Ectodermal cell (in vitro differentiated cells): ENCODE results near the gene ITGA7.

Experiments used
- H3K27ac ChIP-seq: 2 replicates; pipeline ENCODE4 v1.7.0; 2013; ENCODE audit warnings: mild to moderate bottlenecking, low read depth, low read length; ENCODE audit not compliant: insufficient read depth, poor library complexity, severe bottlenecking
- H3K27me3 ChIP-seq: 2 replicates; pipeline ENCODE4 v1.7.0; 2013; ENCODE audit warnings: mild to moderate bottlenecking, low read length; ENCODE audit not compliant: insufficient read depth, control insufficient read depth, poor library complexity, severe bottlenecking
- H3K36me3 ChIP-seq: one replicate; pipeline ENCODE4 v1.7.0; 2013; ENCODE audit warnings: low read length; ENCODE audit not compliant: control insufficient read depth, insufficient read depth
- H3K4me1 ChIP-seq: one replicate; pipeline ENCODE4 v1.7.0; 2013; ENCODE audit warnings: low read length; ENCODE audit not compliant: control insufficient read depth, insufficient read depth
- H3K4me3 ChIP-seq: 2 replicates; pipeline ENCODE4 v1.7.0; 2013; ENCODE audit warnings: low read depth, low read length, control low read depth; ENCODE audit not compliant: insufficient read depth
- H3K9me3 ChIP-seq: 2 replicates; pipeline ENCODE4 v1.7.0; 2013; ENCODE audit warnings: mild to moderate bottlenecking, low read length, moderate library complexity; ENCODE audit not compliant: control insufficient read depth
- WGBS, 2 experiments: methylation state at CpG; one replicate each; pipeline ENCODE4 v1.1.7; 2013; ENCODE audit warnings: missing lambda C conversion rate in 2 of 2; 5-methylcytosine and 5-hydroxymethylcytosine counted together

The ITGA7 gene

GRCh38 chr12:55699471-55700055 is 8.1 kb downstream of the ITGA7 start:
- H3K9me3 ChIP-seq = no peaks in the 10 kb centered on the region
- 90 to 91% methylated on average over 5 of the region's 5 CpGs for WGBS, 2 experiments
- peaks cover 9% of the 10 kb centered on the region for H3K36me3 ChIP-seq
- H3K4me1 ChIP-seq = no peaks in the 10 kb centered on the region
- no peak overlapping the region for H3K27ac ChIP-seq
- H3K27me3 ChIP-seq = no peaks in the 10 kb centered on the region
- H3K4me3 ChIP-seq = no peak overlapping the region

GRCh38 chr12:55698965-55699364 is 8.7 kb downstream of the ITGA7 start:
- H3K9me3 ChIP-seq = no peaks in the 10 kb centered on the region
- 88 to 100% methylated on average over 1 of the region's 1 CpG for WGBS, 2 experiments
- no peaks in the 10 kb centered on the region for H3K27me3 ChIP-seq
- peaks cover 9% of the 10 kb centered on the region for H3K36me3 ChIP-seq
- no peak overlapping the region for H3K4me3 ChIP-seq
- no peaks in the 10 kb centered on the region for H3K4me1 ChIP-seq
- H3K27ac ChIP-seq = no peak overlapping the region

DNA sequence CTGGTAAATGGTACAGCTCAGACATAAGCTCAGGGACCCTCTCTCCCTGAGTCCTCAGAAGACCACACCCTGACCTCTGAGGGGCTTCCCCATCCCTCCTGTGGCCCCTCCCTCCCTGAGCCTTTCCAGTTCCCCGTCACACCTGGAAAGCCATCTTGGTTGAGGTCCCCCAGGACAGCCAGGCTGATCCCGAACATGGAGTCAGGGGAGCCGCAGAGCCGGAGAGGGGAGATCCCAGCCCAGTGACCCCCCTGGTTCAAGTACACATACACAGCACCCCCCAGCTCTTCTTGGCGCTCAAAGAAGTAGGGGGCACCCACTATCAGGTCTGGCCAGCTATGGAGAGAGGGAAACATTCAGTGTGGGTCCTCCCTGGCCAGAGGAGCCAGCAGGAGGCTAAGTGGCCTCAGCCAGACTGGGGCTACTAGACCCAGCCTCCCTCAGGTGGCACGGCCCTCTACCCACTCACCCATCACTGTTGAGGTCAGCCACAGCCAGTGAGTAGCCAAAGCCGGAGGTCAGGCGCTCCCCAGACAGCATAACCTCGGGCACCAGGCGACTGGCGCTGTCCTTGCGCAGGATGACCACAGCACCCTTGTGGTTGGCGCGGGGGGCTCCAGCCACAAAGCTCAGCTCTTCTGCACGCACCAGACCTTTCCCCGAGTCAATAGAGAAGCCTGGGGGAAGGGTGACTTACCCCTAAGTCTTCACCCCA is 9.3 kb downstream of the ITGA7 start:
- H3K36me3 ChIP-seq = peaks cover 12% of the 10 kb centered on the region
- WGBS, 2 experiments = 94 to 95% methylated on average over 16 of the region's 16 CpGs
- no peaks in the 10 kb centered on the region for H3K4me1 ChIP-seq
- H3K9me3 ChIP-seq = no peaks in the 10 kb centered on the region
- no peak overlapping the region for H3K27ac ChIP-seq
- H3K27me3 ChIP-seq = no peaks in the 10 kb centered on the region
- no peak overlapping the region for H3K4me3 ChIP-seq

DNA sequence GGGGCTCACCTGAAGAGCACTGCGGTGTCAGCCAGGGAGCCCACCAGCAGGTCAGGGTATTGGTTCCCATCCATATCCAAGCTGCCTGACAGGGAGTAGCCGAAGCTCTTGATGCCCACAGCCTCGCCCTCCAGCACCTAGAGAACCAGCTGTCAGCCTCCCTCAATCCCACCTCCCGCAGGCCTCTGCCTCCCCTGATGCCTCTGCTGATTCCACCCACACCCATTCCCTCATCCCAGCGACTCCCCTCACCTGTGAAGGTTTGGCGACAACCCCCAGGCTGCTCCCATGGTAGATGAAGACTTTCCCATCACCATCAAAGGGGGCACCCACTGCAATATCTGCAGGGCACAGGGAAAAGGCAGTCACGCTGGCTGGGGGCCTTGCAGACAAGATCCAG is 10.0 kb downstream of the ITGA7 start:
- Histone ChIP-seq H3K27me3 (no peaks in the 10 kb centered on the region), H3K9me3 (no peaks in the 10 kb centered on the region), H3K4me1 (no peaks in the 10 kb centered on the region), H3K36me3 (peaks cover 12% of the 10 kb centered on the region), H3K4me3 (no peak overlapping the region), H3K27ac (no peak overlapping the region)
- 93% methylated on average over 7 of the region's 7 CpGs for WGBS, 2 experiments

DNA sequence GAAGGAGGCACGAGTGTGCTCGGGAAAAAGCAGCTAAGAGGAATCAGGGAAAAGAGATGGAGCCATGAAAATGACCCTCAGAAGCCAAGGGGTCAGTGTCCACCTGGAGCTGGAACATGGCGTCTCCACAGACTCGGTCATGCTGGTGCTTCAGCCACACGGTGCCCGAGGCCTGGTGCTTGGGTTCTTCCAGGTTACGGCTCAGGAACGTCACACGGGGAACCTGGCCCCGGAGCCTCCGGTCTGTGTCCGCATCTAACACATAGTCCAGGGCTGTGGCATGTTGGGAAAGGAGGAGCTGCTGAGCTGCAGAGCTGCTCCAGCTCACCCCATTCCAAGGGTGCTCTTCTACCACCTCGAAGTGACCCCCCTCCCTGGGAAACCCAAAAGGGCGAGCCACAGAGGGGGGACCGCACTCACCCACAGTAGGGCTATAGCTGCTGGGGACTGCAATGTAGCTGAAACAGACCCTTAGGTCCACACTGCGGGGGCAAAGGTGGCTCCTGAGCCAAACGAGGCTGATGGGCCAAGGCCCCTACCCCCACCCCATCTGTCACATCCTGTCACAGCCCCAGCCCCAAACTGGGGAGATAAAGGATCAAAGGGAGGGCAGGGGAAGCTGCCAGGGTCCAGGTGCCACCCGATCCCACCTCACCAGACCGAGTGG is 10.8 kb downstream of the ITGA7 start:
- H3K36me3 ChIP-seq = peaks cover 12% of the 10 kb centered on the region
- H3K4me3 ChIP-seq = no peak overlapping the region
- H3K4me1 ChIP-seq = no peaks in the 10 kb centered on the region
- H3K9me3 ChIP-seq = no peaks in the 10 kb centered on the region
- H3K27me3 ChIP-seq = no peaks in the 10 kb centered on the region
- WGBS, 2 experiments = 94 to 95% methylated on average over 18 to 19 of the region's 19 CpGs
- H3K27ac ChIP-seq = no peak overlapping the region

GRCh38 chr12:55696141-55696540 is 11.6 kb downstream of the ITGA7 start:
- Histone ChIP-seq H3K27me3 (no peaks in the 10 kb centered on the region), H3K4me3 (no peak overlapping the region), H3K36me3 (peaks cover 12% of the 10 kb centered on the region), H3K4me1 (no peaks in the 10 kb centered on the region), H3K27ac (no peak overlapping the region), H3K9me3 (no peaks in the 10 kb centered on the region)
- 96 to 97% methylated on average over 6 of the region's 6 CpGs for WGBS, 2 experiments

- H3K9me3 ChIP-seq = no peaks in the 10 kb centered on the region
- H3K27ac ChIP-seq = no peak overlapping the region
- peaks cover 12% of the 10 kb centered on the region for H3K36me3 ChIP-seq
- WGBS, 2 experiments = 95 to 97% methylated on average over 7 of the region's 7 CpGs
- no peaks in the 10 kb centered on the region for H3K4me1 ChIP-seq
- no peak overlapping the region for H3K4me3 ChIP-seq
- no peaks in the 10 kb centered on the region for H3K27me3 ChIP-seq
Measured at GRCh38 chr12:55695349-55695748, 12.4 kb downstream of the ITGA7 start.

- Histone ChIP-seq H3K27me3 (no peaks in the 10 kb centered on the region), H3K36me3 (peaks cover 12% of the 10 kb centered on the region), H3K9me3 (no peaks in the 10 kb centered on the region), H3K4me3 (no peak overlapping the region), H3K4me1 (no peaks in the 10 kb centered on the region), H3K27ac (no peak overlapping the region)
- 91 to 96% methylated on average over 4 of the region's 4 CpGs for WGBS, 2 experiments
Measured at GRCh38 chr12:55694651-55695050, 13.1 kb downstream of the ITGA7 start.

DNA sequence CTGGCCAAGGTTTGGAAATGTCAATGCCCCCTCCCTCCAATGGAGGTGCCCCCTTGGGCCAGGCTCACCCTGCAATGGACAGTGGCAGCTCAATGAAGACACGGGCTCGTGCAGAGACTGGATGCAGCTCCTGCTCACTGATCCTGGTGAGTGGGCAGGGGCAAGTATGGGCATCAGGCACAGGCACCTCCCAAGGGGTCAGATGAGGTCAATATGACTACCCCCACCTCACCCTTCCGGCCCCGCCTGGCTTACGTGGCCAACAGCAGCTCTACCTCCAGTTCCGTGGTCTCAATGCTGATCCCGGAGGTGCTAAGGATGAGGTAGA is 13.6 kb downstream of the ITGA7 start:
- Histone ChIP-seq H3K36me3 (peaks cover 12% of the 10 kb centered on the region), H3K9me3 (no peaks in the 10 kb centered on the region), H3K4me1 (no peaks in the 10 kb centered on the region), H3K27me3 (no peaks in the 10 kb centered on the region), H3K27ac (no peak overlapping the region), H3K4me3 (no peak overlapping the region)
- 96% methylated on average over 7 of the region's 7 CpGs for WGBS, 2 experiments

DNA sequence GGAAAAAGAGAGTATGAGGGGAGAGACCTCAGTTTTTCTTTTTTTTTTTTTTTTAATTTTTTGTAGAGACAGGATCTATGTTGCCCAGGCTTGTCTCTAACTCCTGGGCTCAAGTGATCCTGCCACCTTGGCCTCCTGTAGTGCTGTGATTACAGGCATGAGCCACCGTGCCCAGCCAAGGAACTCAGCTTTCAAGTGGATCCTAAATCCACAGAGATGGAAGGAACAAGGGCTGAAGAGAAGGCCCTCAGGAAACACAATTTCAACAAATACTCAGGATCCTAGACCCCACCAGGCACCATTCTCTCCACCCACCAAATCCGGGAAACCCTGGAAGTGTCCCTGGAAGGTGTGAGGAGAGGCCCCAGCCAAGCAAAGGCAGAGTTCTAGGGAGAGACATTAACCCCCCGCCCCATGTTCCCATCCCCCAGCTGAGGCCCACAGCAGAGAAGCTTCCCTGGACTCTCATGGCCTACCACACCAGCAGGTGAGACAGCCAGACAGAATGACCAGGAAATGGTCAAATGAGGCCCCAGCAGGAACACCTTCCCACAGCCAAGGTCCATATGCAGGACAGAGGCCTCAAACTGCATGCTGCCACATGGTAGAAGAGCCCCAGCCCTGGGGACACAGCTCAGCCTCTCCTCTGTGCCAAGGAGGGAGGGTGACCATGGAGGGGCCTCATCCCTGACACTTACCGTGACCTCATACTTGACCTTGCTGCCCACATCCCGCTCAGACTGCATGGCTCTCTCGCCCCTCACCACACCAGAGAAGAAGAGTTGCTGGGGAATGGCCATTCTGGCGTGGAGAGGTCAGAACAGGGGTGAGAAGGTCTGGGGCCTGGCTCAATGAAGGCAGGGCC is 14.1 kb downstream of the ITGA7 start:
- Histone ChIP-seq H3K4me3 (no peak overlapping the region), H3K27me3 (no peaks in the 10 kb centered on the region)
- 92 to 96% methylated on average over 7 of the region's 7 CpGs for WGBS, 2 experiments

More for the DNA sequence above, 14.1 kb downstream of the ITGA7 start:
- H3K27ac ChIP-seq = no peak overlapping the region
- no peaks in the 10 kb centered on the region for H3K4me1 ChIP-seq
- H3K36me3 ChIP-seq = peaks cover 12% of the 10 kb centered on the region
- H3K9me3 ChIP-seq = no peaks in the 10 kb centered on the region
